Activated naive CD8-positive, alpha-beta T cell (primary cell): Measurements from ENCODE around the gene TGFB1.

Experiments
- H3K27ac Mint-ChIP-seq: one replicate; pipeline ENCODE4 v1.8.0; 2021; ENCODE audit warnings: mixed read lengths
- H3K27me3 Mint-ChIP-seq: one replicate; pipeline ENCODE4 v1.8.0; 2021; ENCODE audit warnings: mixed read lengths
- H3K36me3 Mint-ChIP-seq: one replicate; pipeline ENCODE4 v1.8.0; 2021; ENCODE audit warnings: mixed read lengths
- H3K4me1 Mint-ChIP-seq: one replicate; pipeline ENCODE4 v1.8.0; 2021; ENCODE audit warnings: low read depth, mixed read lengths
- H3K4me3 Mint-ChIP-seq: one replicate; pipeline ENCODE4 v1.8.0; 2021; ENCODE audit warnings: mild to moderate bottlenecking, mixed read lengths
- H3K9me3 Mint-ChIP-seq: one replicate; pipeline ENCODE4 v1.8.0; 2021; ENCODE audit warnings: low read depth, mixed read lengths

The TGFB1 gene

DNA sequence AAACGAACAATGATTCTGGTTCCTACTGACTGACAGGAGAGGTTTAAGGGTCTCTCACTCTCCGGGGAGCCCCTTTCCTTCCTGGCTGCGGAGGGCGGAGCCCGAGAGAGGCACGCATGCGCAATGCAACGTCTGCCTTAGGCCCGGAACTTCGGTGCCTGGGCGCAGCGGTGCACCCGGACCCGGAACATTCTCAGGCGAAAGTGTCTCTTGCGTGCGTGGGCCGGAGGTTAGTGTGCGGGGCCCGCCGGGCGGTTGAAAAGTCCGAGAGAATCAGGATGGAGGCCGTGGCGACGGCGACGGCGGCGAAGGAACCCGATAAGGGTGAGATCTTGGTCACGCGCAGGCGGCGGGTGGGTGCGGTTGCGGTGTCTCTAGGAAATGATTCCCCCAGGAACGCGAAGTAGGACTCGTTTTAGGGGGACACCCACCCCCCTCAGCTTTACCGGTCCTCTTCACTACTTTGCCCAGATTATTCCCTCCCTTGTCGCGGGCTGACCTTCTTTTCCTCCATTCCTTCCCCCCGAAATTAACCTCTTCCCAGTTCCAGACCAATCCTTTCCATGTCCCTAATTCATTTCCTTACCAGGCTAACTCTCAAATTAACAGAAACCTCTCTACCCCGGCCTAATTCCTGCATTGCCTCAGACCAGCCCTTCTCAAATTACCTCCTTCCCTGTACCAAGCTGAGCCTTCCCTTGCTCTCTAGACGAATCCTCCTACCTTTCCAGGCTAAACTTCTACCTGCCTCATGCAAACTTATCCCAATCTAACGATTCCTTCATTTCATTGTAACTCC is 43.5 kb downstream of the TGFB1 start, which contains the start of gene CCDC97:
Gene CCDC97, plus strand, starts transcription at position 140 of the 799 bp plus-strand sequence. Its CDS starts 139 bp downstream, at position 279.
- H3K4me1 Mint-ChIP-seq = peaks cover 68% of the 10 kb centered on the region
- peak within 1 kb of the TSS; percentile 98 for H3K27ac Mint-ChIP-seq
- no peaks in the 10 kb centered on the region for H3K36me3 Mint-ChIP-seq

DNA sequence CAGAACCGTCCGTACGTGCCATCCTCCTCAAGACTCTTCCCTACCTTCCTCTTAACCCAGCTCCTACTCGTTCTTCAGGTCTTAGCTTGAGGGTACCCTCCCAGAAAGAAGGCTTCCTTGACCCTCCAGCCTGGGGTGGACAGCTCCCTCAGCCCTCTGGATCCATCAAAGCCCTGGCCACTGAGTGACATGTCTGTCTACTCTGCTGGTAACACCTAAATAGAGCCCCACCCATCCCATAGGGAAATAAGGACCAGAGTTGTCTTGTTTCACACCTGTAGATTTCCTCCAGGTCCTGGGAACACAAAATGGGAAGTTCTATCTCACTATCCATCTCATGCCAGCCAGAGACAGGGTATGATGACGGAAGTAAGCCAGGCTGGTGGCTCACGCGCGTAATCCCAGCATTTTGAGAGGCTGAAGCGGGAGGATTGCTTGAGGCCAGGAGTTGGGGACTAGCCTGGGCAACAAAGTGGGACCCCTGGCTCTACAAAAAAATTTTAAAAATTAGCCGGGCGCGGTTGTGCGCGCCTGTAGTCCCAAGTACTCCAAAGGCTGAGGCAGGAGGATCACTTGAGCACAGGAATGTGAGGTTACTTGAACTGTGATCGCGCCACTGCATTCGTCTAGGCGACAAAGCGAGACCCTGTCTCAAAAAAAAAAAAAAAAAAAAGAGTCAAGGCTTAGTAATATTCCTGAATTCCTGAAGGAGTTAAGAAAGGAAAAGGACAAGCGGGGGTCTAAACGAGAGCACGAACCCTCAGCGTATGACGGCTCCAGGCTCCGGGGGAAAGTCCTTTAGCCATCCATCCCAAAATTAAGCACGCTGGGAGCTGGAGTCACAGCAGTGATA is 44.3 kb downstream of the TGFB1 start:
- no peaks in the 10 kb centered on the region for H3K27me3 Mint-ChIP-seq
- peak overlapping the region; percentile 98 for H3K27ac Mint-ChIP-seq
- no peaks in the 10 kb centered on the region for H3K9me3 Mint-ChIP-seq
- H3K4me3 Mint-ChIP-seq = peak overlapping the region; percentile 98
- H3K4me1 Mint-ChIP-seq = peaks cover 76% of the 10 kb centered on the region
- H3K36me3 Mint-ChIP-seq = peaks cover 2% of the 10 kb centered on the region

More for the DNA sequence above, 43.5 kb downstream of the TGFB1 start, which contains the start of gene CCDC97:
- Mint-ChIP-seq H3K27me3 (no peaks in the 10 kb centered on the region), H3K4me3 (peak within 1 kb of the TSS; percentile 98), H3K9me3 (no peaks in the 10 kb centered on the region)

- Mint-ChIP-seq H3K4me3 (peak overlapping the region; percentile 98), H3K27ac (peak overlapping the region; percentile 97), H3K4me1 (peaks cover 84% of the 10 kb centered on the region), H3K9me3 (no peaks in the 10 kb centered on the region), H3K36me3 (peaks cover 6% of the 10 kb centered on the region), H3K27me3 (no peaks in the 10 kb centered on the region)
These were observed 45.1 kb downstream of the TGFB1 start for GRCh38 chr19:41308450-41309179.

- peak overlapping the region; percentile 98 for H3K4me3 Mint-ChIP-seq
- peak overlapping the region; percentile 97 for H3K27ac Mint-ChIP-seq
- H3K36me3 Mint-ChIP-seq = peaks cover 6% of the 10 kb centered on the region
- H3K9me3 Mint-ChIP-seq = no peaks in the 10 kb centered on the region
- no peaks in the 10 kb centered on the region for H3K27me3 Mint-ChIP-seq
- H3K4me1 Mint-ChIP-seq = peaks cover 84% of the 10 kb centered on the region
These were observed 45.7 kb downstream of the TGFB1 start for GRCh38 chr19:41307954-41308449.

DNA sequence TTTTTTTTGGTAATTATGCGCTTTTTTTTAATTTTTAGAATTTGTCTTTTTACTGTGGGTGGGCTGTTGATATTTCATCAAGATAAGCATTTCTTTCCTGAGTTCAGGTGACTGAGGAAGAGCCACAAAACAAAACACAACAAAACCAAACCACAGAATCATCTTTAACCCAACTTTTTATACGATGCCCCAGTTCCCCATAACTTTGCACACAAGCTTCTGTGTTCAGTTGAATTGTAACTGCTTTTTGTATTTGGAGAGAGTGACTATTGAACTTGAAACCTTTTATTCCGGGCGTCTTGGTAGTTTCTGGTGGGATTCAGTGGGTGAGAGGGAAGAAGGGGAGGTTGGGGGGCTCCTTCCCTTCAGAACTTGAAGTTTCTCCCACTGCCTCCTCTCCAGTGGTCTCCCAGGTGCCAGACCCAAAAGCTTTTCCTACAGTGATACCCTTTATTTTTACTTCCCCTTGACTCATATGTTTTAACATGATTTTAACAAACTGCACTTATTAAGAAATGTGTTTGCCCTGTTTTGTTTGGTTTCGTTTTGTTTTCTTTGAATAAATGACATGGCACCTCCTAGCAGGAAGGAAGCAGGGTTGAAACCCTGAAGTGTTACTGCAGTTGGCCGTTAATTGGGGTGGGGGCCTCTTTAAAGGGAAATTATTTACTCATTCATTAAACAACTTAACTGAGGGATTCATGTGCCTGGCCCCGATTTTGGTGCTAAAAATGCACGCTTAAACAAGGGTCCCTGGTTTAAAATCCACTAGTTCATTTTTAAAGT is 46.4 kb downstream of the TGFB1 start:
- Mint-ChIP-seq H3K4me1 (peaks cover 88% of the 10 kb centered on the region), H3K27me3 (no peaks in the 10 kb centered on the region), H3K4me3 (peak overlapping the region; percentile 81), H3K27ac (peak overlapping the region; percentile 97), H3K36me3 (peaks cover 8% of the 10 kb centered on the region), H3K9me3 (no peaks in the 10 kb centered on the region)

DNA sequence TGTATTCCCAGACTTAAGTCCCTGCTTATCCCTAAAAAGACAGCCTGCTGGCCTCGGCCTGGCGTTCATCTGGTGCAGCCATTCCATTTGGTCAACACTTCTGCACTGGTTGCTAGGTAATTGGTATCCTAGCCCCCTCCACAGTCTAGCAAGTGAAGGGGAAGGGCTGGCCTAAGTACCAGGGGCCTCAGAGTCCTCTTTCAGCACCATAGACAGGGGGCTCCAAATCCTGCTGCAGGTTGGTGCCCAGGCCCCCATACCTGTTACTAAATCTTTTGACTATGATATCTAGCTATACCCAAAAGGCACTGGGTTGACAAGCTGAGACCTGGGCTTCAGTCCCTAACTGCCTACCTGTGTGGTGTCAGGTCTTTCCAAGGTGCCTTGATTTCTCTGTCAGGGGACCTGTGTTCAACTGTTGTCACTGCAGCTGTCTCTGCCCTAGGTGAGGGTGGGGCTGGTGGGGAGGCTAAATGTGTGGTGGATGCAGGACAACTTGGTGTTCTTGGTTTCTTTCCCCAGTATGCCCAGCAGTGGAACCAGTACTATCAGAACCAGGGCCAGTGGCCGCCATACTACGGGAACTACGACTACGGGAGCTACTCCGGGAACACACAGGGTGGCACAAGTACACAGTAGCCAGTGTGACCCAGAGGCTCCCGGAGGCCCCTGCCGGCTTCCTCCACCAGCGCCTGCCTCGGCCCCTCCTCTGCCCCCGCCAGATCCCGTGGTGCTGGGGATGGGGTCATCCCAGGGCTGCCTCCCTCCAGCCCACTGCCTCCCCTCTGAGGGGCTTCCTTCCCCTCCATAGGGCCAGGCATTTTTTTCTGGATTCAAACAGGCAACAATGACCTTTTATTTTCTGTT is 47.6 kb downstream of the TGFB1 start:
- H3K9me3 Mint-ChIP-seq = no peaks in the 10 kb centered on the region
- peak overlapping the region; percentile 97 for H3K27ac Mint-ChIP-seq
- H3K27me3 Mint-ChIP-seq = no peaks in the 10 kb centered on the region
- peak overlapping the region; percentile 81 for H3K4me3 Mint-ChIP-seq
- H3K4me1 Mint-ChIP-seq = peaks cover 91% of the 10 kb centered on the region
- H3K36me3 Mint-ChIP-seq = peaks cover 11% of the 10 kb centered on the region

- H3K27me3 Mint-ChIP-seq = no peaks in the 10 kb centered on the region
- H3K4me1 Mint-ChIP-seq = peaks cover 94% of the 10 kb centered on the region
- H3K9me3 Mint-ChIP-seq = no peaks in the 10 kb centered on the region
- peak overlapping the region; percentile 85 for H3K27ac Mint-ChIP-seq
- H3K4me3 Mint-ChIP-seq = peak overlapping the region; percentile 20
- peaks cover 13% of the 10 kb centered on the region for H3K36me3 Mint-ChIP-seq
These were observed 48.8 kb downstream of the TGFB1 start for GRCh38 chr19:41304706-41305483.

- Mint-ChIP-seq H3K27ac (peak overlapping the region; percentile 85), H3K36me3 (peaks cover 18% of the 10 kb centered on the region), H3K27me3 (no peaks in the 10 kb centered on the region), H3K4me1 (peaks cover 98% of the 10 kb centered on the region), H3K9me3 (no peaks in the 10 kb centered on the region), H3K4me3 (peak overlapping the region; percentile 78)
These were observed 49.8 kb downstream of the TGFB1 start for GRCh38 chr19:41303954-41304353.

- H3K27ac Mint-ChIP-seq = peak overlapping the region; percentile 96
- H3K4me1 Mint-ChIP-seq = peaks cover 98% of the 10 kb centered on the region
- H3K36me3 Mint-ChIP-seq = peaks cover 18% of the 10 kb centered on the region
- no peaks in the 10 kb centered on the region for H3K9me3 Mint-ChIP-seq
- H3K4me3 Mint-ChIP-seq = peak overlapping the region; percentile 84
- no peaks in the 10 kb centered on the region for H3K27me3 Mint-ChIP-seq
These were observed 50.9 kb downstream of the TGFB1 start for GRCh38 chr19:41302624-41303351.

DNA sequence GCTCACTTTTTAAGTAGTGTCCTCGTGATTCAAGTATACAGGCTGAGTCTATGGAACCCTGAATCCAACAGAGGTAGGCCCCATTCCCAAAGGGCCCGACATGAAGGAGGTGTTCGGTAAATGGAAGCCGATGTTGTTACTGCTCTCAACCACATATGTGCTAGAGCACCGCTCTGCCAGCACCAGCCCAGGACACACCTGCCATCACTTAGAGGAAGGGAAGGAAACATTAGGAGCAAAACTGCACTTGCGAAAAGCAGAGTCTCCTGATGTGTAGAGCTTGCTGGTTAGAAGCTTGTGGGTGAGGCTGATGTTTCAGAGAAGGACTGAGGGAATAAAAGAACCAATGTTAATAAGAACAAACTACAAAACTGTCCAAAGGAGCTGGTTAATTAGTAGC is 53.2 kb downstream of the TGFB1 start:
- Mint-ChIP-seq H3K27ac (peak overlapping the region; percentile 96), H3K9me3 (no peaks in the 10 kb centered on the region), H3K27me3 (no peaks in the 10 kb centered on the region), H3K4me3 (peak overlapping the region; percentile 42), H3K4me1 (peaks cover 98% of the 10 kb centered on the region), H3K36me3 (peaks cover 18% of the 10 kb centered on the region)

- no peaks in the 10 kb centered on the region for H3K9me3 Mint-ChIP-seq
- peak overlapping the region; percentile 27 for H3K4me3 Mint-ChIP-seq
- peaks cover 21% of the 10 kb centered on the region for H3K36me3 Mint-ChIP-seq
- no peaks in the 10 kb centered on the region for H3K27me3 Mint-ChIP-seq
- peak overlapping the region; percentile 77 for H3K27ac Mint-ChIP-seq
- H3K4me1 Mint-ChIP-seq = peaks cover 95% of the 10 kb centered on the region
These were observed 54.0 kb downstream of the TGFB1 start for GRCh38 chr19:41299755-41300089.

GRCh38 chr19:41299046-41299754 is 54.5 kb downstream of the TGFB1 start:
- Mint-ChIP-seq H3K4me3 (peak overlapping the region; percentile 27), H3K9me3 (no peaks in the 10 kb centered on the region), H3K27me3 (no peaks in the 10 kb centered on the region), H3K27ac (peak overlapping the region; percentile 77), H3K36me3 (peaks cover 23% of the 10 kb centered on the region), H3K4me1 (peaks cover 93% of the 10 kb centered on the region)
